B cell (primary cell): Measurements from ENCODE around the gene P2RX6.
"Not testable (repeated sequence)": the region's sequence is repeated elsewhere in the genome, so short reads cannot be mapped to it uniquely, and the experiment has no call there.

Experiments
- CTCF ChIP-seq: fragments of 200-600 bp; IDR thresholded peaks from one replicate; pipeline ENCODE4 v1.8.0; 2022; ENCODE audit warnings: antibody characterized with exemption, mild to moderate bottlenecking
- EZH2 ChIP-seq: IDR thresholded peaks from 2 replicates; pipeline ENCODE4 v1.6.1; 2012; ENCODE audit warnings: borderline replicate concordance, low read depth, mild to moderate bottlenecking, moderate library complexity, low read length; ENCODE audit not compliant: insufficient read depth, poor library complexity, severe bottlenecking

GRCh38 chr22:20972014-20972694 lies 42.8 kb upstream of the P2RX6 start:
- TF ChIP-seq CTCF, EZH2: not testable (repeated sequence)
